Neural progenitor cell (in vitro differentiated cells): Measurements from ENCODE around the gene KSR1. TPM values are rescaled to one million over a fixed set of nuclear protein-coding genes. Genes with fewer than 3 reads are reported as not detected.

Experiments used
- DNase-seq: peaks from one replicate; pipeline ENCODE4 v3.0.0-alpha.2; 2016; ENCODE audit warnings: low spot score
- H2AFZ ChIP-seq: fragments of 200-600 bp; sonication (generic); replicated peaks from 2 replicates; pipeline ENCODE4 v1.6.1; 2016; ENCODE audit warnings: antibody characterized with exemption
- H3F3A ChIP-seq: fragments of 200-600 bp; sonication (generic); 2 replicates; pipeline ENCODE4 v1.6.1; 2016; ENCODE audit warnings: antibody characterized with exemption, low read depth
- H3K27ac ChIP-seq: fragments of 200-600 bp; sonication (generic); 2 replicates; pipeline ENCODE4 v1.5.1; 2016; ENCODE audit warnings: mild to moderate bottlenecking
- H3K27me3 ChIP-seq: fragments of 200-600 bp; sonication (generic); 2 replicates; pipeline ENCODE4 v1.6.1; 2016; ENCODE audit warnings: mild to moderate bottlenecking, moderate library complexity
- H3K36me3 ChIP-seq: fragments of 200-600 bp; sonication (generic); 2 replicates; pipeline ENCODE4 v1.5.1; 2016
- H3K4me1 ChIP-seq: fragments of 200-600 bp; sonication (generic); 2 replicates; pipeline ENCODE4 v1.6.1; 2016; ENCODE audit warnings: mixed run types
- H3K4me2 ChIP-seq: fragments of 200-600 bp; sonication (generic); 2 replicates; pipeline ENCODE4 v1.6.1; 2016
- H3K4me3 ChIP-seq: fragments of 200-600 bp; sonication (generic); 2 replicates; pipeline ENCODE4 v1.5.1; 2016
- H3K79me2 ChIP-seq: fragments of 200-600 bp; sonication (generic); 2 replicates; pipeline ENCODE4 v1.6.1; 2016; ENCODE audit warnings: low read depth
- H3K9ac ChIP-seq: fragments of 200-600 bp; sonication (generic); 2 replicates; pipeline ENCODE4 v1.6.1; 2016
- H3K9me3 ChIP-seq: fragments of 200-600 bp; sonication (generic); 2 replicates; pipeline ENCODE4 v1.5.1; 2016; ENCODE audit warnings: low read depth
- H4K20me1 ChIP-seq: fragments of 200-600 bp; sonication (generic); 2 replicates; pipeline ENCODE4 v1.6.1; 2016; ENCODE audit warnings: low read depth
- H3K27ac Mint-ChIP-seq: 3 replicates; pipeline ENCODE4 v1.8.0; 2021; ENCODE audit warnings: mixed read lengths
- H3K27me3 Mint-ChIP-seq: 2 replicates; pipeline ENCODE4 v1.8.0; 2022; ENCODE audit warnings: low read depth, mild to moderate bottlenecking, inconsistent platforms, moderate library complexity, mixed read lengths; ENCODE audit not compliant: insufficient read depth
- H3K36me3 Mint-ChIP-seq: 3 replicates; pipeline ENCODE4 v1.8.0; 2021; ENCODE audit warnings: mixed read lengths
- H3K4me1 Mint-ChIP-seq: 3 replicates; pipeline ENCODE4 v1.8.0; 2021; ENCODE audit warnings: mixed read lengths
- H3K4me3 Mint-ChIP-seq: 3 replicates; pipeline ENCODE4 v1.8.0; 2021; ENCODE audit warnings: mild to moderate bottlenecking, moderate library complexity, mixed read lengths
- H3K9me3 Mint-ChIP-seq: 3 replicates; pipeline ENCODE4 v1.8.0; 2020; ENCODE audit warnings: mixed read lengths
- CTCF ChIP-seq: fragments of 200-600 bp; sonication (generic); IDR thresholded peaks from 2 replicates; pipeline ENCODE4 v1.5.1; 2017; ENCODE audit warnings: antibody characterized with exemption, mild to moderate bottlenecking
- EZH2 ChIP-seq: fragments of 200-600 bp; sonication (generic); IDR thresholded peaks from 2 replicates; pipeline ENCODE4 v1.6.1; 2017; ENCODE audit warnings: antibody characterized with exemption, mild to moderate bottlenecking, moderate library complexity
- EZH2phosphoT487 ChIP-seq: fragments of 200-600 bp; sonication (generic); IDR thresholded peaks from 2 replicates; pipeline ENCODE4 v1.6.1; 2017; ENCODE audit warnings: antibody characterized with exemption
- total RNA-seq: library from RNA; depleted of rRNA; stranded (reverse); fragments of >200 nt; gene quantifications from 2 replicates; pipeline ENCODE4 v1.2.3, GENCODE V29; 2015; ENCODE audit warnings: low replicate concordance

Gene KSR1
- total RNA-seq, 1 donor from 2014 or later, result 16.4 TPM

GRCh38 chr17:27618417-27618816 is 162.2 kb downstream of the KSR1 start:
- Histone ChIP-seq H3K9me3 (no peaks in the 10 kb centered on the region), H3F3A (no peaks in the 10 kb centered on the region), H3K4me3 (no peak overlapping the region), H3K27ac (no peak overlapping the region), H2AFZ (no peak overlapping the region), H3K36me3 (no peaks in the 10 kb centered on the region), H3K79me2 (no peaks in the 10 kb centered on the region), H4K20me1 (no peaks in the 10 kb centered on the region), H3K27me3 (no peaks in the 10 kb centered on the region), H3K9ac (no peak overlapping the region), H3K4me1 (peaks cover 5% of the 10 kb centered on the region), H3K4me2 (no peak overlapping the region)
- H3K27me3 Mint-ChIP-seq, result no peaks in the 10 kb centered on the region
- no peak for DNase-seq
- peaks cover 8% of the 10 kb centered on the region for H3K4me1 Mint-ChIP-seq
- H3K9me3 Mint-ChIP-seq, result no peaks in the 10 kb centered on the region
- peaks cover 8% of the 10 kb centered on the region for H3K36me3 Mint-ChIP-seq
- H3K27ac Mint-ChIP-seq, result no peak overlapping the region
- TF ChIP-seq EZH2phosphoT487 (no peak), EZH2 (no peak), CTCF (no peak)
- H3K4me3 Mint-ChIP-seq, result no peak overlapping the region

DNA sequence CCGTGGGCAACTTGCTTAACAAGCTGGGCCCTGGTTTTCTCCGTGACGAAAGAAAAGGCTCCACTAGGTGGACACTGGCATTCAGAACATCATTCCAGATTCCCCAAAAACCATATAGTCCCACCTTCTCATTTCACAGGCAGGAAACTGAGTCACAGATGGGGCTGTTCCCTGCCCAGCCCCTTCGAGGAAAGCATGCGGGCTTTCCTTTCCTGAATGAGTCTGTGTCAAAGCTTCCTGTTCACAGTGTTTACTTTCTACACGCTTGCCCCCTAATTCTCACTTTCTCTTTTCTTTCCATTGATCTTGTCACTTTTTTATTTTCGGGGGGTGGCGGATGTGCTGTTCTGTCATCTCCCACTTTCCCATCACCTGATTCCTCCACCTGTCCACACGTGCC is 164.5 kb downstream of the KSR1 start:
- Histone ChIP-seq H4K20me1 (no peaks in the 10 kb centered on the region), H3K36me3 (no peaks in the 10 kb centered on the region), H3F3A (no peaks in the 10 kb centered on the region), H3K9ac (no peak overlapping the region), H3K9me3 (no peaks in the 10 kb centered on the region), H3K27ac (no peak overlapping the region), H3K27me3 (no peaks in the 10 kb centered on the region), H3K4me1 (peaks cover 5% of the 10 kb centered on the region), H2AFZ (no peak overlapping the region), H3K4me3 (no peak overlapping the region), H3K4me2 (no peak overlapping the region), H3K79me2 (no peaks in the 10 kb centered on the region)
- H3K27me3 Mint-ChIP-seq, result no peaks in the 10 kb centered on the region
- H3K36me3 Mint-ChIP-seq, result peaks cover 4% of the 10 kb centered on the region
- no peak overlapping the region for H3K27ac Mint-ChIP-seq
- DNase-seq, result no peak
- TF ChIP-seq CTCF, result no peak
- TF ChIP-seq EZH2phosphoT487, result no peak
- TF ChIP-seq EZH2, result no peak
- H3K4me3 Mint-ChIP-seq, result no peak overlapping the region
- no peaks in the 10 kb centered on the region for H3K9me3 Mint-ChIP-seq
- peaks cover 3% of the 10 kb centered on the region for H3K4me1 Mint-ChIP-seq

- Histone ChIP-seq H3K27me3 (no peaks in the 10 kb centered on the region), H3K79me2 (no peaks in the 10 kb centered on the region), H3K9me3 (no peaks in the 10 kb centered on the region), H3K36me3 (no peaks in the 10 kb centered on the region), H3K4me3 (no peak overlapping the region), H3F3A (no peaks in the 10 kb centered on the region), H4K20me1 (no peaks in the 10 kb centered on the region), H3K4me2 (no peak overlapping the region), H3K9ac (no peak overlapping the region), H2AFZ (no peak overlapping the region), H3K27ac (no peak overlapping the region), H3K4me1 (peaks cover 5% of the 10 kb centered on the region)
- Mint-ChIP-seq H3K4me1 (no peaks in the 10 kb centered on the region), H3K9me3 (no peaks in the 10 kb centered on the region), H3K27ac (no peak overlapping the region), H3K36me3 (peaks cover 6% of the 10 kb centered on the region), H3K4me3 (no peak overlapping the region), H3K27me3 (no peaks in the 10 kb centered on the region)
- peak; percentile 15 for DNase-seq
- TF ChIP-seq CTCF (no peak), EZH2phosphoT487 (no peak), EZH2 (no peak)
Measured at GRCh38 chr17:27621536-27621935, 165.3 kb downstream of the KSR1 start.
